Right forelimb (tissue), 1 donor: ENCODE measurements around the gene NEIL3.
A peak's percentile ranks its signal among the peaks of the same experiment; 100 is the strongest.

ENCODE experiments used
- DNase-seq: peaks from one replicate; pipeline ENCODE4 v3.0.0-alpha.2; 2018

NEIL3 gene

GRCh38 chr4:177309522-177310371 is at the start of gene NEIL3:
Gene NEIL3 (plus strand): TSS chr4:177309874. CDS start chr4:177309954, 80 bp downstream.
- DNase-seq = peak; percentile 94

GRCh38 chr4:177263818-177264217 is 45.9 kb upstream of the NEIL3 start:
- DNase-seq = no peak

DNA sequence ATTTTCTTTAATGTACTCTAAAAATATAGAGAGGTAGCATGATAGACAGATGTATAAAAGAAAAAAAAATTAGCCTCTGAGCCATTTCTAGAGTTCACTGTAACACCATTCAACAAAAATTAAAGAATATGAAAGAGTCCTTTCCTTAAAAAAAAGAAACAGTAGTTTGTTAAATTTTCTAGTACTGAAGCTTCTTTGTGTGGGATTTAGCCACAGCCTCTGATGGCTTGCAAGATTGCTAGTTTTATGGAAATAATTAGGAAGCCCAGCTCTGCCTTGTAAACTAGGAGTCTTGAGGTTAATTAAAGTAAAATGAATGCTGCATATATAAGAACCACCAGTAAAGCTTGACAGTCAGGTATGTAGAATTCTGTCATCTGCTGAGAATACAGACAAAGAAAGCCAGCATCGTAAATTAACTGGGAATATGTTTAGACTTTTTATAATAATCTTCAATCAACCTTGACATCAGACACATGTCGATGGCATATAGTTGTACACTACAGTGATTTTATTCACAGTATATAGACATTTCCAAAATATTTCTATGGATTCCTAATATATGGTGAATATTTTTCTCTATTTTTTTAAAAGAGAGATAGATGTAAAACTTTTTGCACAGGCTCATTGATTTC is 44.8 kb upstream of the NEIL3 start:
- DNase-seq = no peak

DNA sequence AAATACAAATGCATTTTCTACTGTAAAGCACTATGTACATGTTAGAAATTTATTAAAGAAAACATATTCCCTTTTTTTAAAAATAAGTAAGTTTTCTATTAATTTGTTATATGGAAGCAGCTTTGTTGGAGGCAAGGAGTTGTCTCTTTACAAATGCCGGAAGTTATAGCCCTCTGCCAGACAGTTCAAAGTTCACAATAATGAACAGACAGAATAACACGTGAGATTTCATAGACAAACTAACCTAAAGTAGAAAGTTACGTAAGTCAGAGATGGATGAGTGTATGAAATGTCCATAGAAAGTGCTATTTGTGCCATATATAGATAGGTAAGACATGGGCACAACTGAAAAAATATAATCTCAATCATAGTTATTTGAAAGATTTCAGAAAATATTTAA is 43.9 kb upstream of the NEIL3 start:
- DNase-seq = no peak

DNA sequence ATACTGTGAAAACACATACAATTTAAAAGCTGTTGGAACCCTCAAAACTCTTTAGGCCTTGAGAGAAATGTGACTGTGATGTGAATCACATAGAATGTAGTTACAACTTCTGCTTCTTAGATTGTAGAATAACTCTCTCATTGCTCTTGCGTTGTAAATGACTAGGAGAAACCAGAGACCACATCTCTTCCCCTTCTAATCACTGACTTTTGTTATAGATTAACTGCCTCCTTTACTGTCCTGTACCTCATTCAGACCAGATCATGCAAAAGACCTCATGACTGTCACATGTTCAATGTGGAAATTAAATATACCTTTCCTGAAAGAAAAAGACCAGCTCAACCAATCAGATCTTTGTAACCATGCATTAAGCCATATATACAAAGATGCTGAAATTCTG is 43.2 kb upstream of the NEIL3 start:
- no peak for DNase-seq

- DNase-seq = no peak
Observed at GRCh38 chr4:177267911-177268310, 41.8 kb upstream of the NEIL3 start.

DNA sequence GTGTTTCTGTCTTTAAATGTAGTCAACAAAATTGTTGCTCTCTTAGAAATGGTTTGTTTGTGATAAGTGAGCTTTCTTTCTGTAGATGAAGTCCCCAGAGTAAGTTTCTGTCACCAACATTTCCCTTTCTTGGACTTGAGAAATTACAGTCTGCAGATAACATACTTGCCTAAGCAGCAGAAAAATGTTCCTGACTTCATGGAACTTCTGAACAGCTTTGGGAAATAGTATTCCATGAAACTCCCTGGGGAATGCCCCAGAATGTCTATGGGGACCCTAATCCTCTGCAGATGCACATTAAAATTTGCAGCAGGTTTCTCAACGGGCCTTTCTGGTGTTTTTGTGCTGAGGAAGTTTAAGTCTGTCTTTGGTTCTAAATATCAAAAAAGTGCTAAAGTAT is 38.6 kb upstream of the NEIL3 start:
- DNase-seq = no peak

DNA sequence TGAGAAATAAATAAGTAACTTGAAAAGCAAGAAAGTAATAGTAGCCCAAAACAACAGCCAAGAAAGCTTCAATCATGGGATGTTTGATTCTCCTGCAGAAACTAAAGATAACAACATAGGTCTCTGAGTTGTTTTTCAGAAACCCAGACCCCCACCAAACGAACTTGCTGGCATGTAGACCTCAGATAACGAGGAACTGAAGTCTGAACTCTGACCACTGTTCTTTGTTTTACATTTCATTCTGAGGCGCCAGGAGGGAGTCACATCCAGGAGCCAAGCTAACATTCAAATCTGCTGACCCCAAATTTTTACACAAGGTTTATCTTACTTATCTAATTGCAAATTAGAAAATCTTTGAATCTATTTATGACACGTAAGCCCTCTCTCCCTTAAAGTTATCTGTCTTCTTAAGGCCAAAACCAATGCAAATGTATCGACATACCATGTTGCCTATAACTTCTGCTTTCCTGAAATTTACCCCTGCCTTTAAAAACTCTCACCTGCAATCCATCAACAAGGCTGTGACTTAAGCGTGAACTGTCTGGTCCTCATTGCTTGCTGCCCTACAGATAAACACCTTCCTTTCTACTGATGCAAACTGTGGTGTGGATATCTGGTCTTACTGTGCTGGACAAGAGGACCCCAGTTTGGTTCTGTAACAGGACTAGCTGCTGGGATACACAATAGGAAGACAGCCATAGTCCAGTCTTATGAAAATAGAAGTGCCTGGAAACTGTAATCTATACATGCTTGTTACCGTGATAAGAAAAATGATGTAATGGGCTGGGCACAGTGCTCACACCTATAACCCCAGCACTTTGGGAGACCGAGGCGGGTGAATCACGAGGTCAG is 37.5 kb upstream of the NEIL3 start:
- DNase-seq = no peak

GRCh38 chr4:177275999-177276398 is 33.7 kb upstream of the NEIL3 start:
- no peak for DNase-seq

- DNase-seq = no peak
Observed at GRCh38 chr4:177281351-177281909, 28.2 kb upstream of the NEIL3 start.

DNA sequence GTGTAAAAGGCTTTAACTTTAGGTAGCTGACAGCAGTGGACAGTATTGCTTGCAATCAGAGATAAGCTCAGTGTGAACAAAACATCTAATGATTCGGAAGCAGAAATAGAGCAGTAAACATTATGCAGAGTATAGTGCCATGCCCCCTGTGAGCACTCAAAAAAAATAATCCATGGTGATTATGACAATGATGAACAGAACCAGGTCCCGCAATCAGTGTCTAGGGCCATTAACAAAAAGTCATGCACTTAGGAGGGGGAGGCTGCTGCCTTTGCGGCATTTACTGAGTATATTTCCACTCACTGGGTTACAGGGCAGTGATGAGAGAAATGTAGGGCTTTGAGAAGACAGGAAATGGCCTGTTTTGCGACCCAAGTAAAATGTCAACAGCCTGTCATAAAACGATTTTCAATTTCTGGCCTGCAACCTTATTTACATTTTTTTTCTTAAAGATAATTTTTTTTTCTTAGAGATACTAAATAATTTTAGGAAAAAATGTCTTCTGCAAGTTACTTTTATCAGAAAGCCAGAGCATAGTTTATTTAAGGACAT is 27.3 kb upstream of the NEIL3 start:
- no peak for DNase-seq

DNA sequence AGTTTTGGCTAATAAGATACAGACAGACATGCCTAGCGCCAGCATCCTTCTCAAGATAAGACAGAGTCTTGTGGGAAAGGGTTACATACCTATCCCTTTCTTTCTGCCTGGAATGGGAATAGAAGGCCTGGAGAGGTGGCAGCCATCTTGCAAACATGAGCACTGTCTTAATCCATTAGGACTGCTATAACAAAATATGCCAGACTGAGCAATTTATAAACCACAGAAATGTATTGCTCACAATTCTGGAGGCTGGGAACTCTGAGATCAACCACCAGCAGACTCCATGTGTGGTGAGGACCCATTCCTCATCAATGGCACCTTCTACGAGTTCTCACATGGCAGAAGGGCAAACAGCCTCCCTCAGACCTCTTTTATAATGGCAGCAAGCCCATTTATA is 26.5 kb upstream of the NEIL3 start:
- no peak for DNase-seq

DNA sequence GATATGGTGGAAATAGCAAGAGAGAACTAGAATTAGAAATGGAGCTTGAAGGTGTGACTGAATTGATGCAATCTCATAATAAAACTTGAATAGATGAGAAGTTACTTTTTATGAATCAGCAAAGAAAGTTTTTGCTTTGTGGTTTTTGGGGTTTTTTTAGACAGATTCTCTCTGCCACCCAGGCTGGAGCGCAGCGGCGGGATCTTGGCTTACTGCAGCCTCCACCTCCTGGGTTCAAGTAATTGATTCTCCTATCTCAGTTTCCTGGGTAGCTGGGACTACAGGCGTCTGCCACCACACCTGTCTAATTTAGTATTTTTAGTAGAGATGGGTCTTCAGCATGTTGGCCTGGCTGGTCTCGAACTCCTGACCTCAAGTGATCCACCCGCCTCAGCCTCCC is 23.7 kb upstream of the NEIL3 start:
- DNase-seq = no peak

DNA sequence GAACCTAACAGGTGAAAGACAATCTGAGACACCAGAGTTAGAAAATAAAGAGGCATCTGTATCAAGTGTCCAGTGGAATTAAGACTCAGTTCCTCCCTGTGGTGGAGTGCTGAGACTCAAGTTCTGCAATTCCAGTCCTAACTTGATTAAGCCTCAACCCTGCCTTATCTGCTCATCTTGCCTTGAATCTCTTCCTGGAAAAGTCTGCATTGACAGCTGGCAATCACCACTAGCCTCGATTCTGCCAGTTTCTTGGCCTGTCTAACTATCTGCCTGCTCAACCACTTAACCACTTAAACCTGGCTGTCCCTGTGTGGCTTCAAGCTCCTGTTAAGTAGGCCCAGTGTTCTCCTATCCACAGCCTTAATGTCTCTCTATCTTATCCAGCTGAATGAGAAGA is 22.4 kb upstream of the NEIL3 start:
- no peak for DNase-seq

DNA sequence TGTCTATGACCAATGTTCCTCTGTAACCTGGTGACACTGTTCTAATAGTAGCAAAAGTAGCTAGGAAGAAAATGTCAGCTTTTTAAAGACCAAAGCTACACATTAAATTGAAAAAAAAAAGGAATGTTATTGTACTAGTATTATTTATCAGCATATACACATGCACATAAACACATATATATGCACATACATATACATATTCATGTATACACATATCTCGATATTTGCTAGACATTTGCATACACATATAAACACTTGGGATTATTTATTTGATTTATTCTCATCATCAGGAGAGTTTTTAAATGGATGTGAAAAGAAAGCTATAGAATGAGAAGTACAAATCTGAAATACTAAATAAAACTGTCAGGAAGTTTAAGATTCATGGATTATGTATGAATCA is 21.3 kb upstream of the NEIL3 start:
- DNase-seq = no peak

- DNase-seq = no peak
Observed at GRCh38 chr4:177290780-177291179, 18.9 kb upstream of the NEIL3 start.

DNA sequence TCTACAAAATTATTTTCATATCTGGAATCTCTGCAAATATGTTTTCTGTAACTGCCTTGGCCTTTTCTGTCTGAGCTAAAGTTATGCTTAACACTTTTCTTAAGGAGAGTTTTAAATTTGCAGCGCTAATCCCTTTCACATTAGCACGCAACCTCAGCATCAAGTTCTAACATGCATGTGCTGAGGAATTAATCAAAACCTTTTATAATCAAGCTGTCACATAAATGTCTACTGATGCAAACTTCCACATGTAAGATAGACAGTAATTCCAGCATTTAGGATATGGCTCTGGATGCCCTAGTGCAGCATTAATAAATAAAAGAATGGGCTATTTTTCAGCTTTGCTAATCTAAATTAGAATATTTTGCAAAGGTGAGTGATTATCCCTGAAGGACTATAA is 17.5 kb upstream of the NEIL3 start:
- DNase-seq = no peak

DNA sequence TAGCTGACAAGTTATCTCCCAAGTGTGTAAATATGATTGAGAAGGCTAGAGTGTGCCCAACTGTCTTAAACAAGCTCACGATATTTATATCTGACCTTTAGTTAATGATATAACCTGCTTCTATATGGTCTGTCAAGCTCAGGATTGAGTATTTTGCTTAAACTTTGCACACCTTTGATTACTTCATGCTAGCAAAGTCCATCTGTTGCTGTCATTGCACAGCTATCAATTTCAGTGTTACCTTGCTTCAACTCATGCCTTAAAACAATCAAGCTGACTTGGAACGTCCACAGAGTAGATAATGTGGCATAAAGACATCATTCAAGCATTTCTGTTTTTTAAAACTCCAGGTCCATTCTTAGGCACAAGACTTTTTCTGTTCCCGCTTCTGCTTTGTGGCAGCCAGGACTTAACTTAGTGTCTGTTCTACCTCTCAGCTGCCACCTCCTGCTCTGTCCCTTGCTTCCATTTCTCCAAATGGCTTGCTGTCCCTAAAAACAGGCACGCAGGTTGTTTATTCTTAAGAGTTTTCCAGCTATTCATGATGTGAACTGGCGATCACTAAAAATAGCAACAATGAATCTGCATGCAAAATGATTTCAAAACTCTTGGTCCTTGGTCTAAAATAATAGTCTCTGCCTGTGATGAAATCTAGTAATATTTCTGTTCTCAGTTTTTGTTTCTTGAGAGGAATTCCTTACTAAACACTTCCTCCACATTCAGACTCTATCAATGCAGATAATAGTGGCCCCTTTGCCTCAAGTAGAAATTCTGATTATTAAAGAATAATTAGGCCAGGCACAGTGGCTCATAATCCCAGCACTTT is 16.3 kb upstream of the NEIL3 start:
- DNase-seq = no peak

DNA sequence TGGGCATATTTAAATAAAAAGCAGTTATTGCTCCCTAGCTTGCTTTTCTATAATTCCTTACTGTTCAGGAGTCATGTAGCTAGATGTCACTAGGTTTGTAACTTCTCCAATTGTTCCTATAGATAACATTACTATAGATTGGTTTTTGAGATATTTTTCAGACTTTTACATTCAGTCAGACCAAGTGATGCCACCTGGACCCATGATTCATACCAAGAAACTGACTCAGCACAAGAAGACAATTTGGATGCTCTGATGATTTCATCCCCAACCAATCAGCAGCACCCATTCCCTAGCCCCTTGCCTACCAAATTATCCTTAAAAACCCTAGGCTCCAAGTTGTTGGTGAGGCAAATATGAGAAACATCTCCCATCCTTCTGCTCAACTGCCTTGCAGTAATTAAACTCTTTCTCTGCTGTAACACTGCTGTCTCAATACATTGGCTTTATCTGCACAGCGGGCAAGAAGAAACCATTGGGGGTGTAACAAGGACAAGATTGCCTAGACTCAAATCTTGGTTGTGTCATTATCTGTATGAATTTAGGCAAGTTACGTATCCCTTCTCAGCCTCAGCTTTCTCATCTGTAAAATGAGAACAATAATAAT is 11.8 kb upstream of the NEIL3 start:
- no peak for DNase-seq

- no peak for DNase-seq
Observed at GRCh38 chr4:177301126-177301639, 8.5 kb upstream of the NEIL3 start.

GRCh38 chr4:177302371-177303100 is 7.1 kb upstream of the NEIL3 start:
- no peak for DNase-seq
